Measurements from ENCODE around the gene SLC17A5.
"Not testable (repeated sequence)": the region's sequence is repeated elsewhere in the genome, so short reads cannot be mapped to it uniquely, and the experiment has no call there.

The SLC17A5 gene

GRCh38 chr6:73565767-73566485 lies 87.9 kb downstream of the SLC17A5 start:
- no peak for DNase-seq

GRCh38 chr6:73564578-73565345 lies 89.0 kb downstream of the SLC17A5 start:
- no peak for DNase-seq

- no peak for DNase-seq
Observed at GRCh38 chr6:73562558-73562957, 91.2 kb downstream of the SLC17A5 start.

- no peak for DNase-seq
Observed at GRCh38 chr6:73560853-73561407, 92.9 kb downstream of the SLC17A5 start.

GRCh38 chr6:73560182-73560732 lies 93.5 kb downstream of the SLC17A5 start:
- no peak for DNase-seq

GRCh38 chr6:73559399-73559794 lies 94.4 kb downstream of the SLC17A5 start:
- not testable (repeated sequence) for DNase-seq

- no peak for DNase-seq
Observed at GRCh38 chr6:73558624-73559398, 95.0 kb downstream of the SLC17A5 start.

- no peak for DNase-seq
Observed at GRCh38 chr6:73556836-73557235, 97.0 kb downstream of the SLC17A5 start.

GRCh38 chr6:73555380-73555949 lies 98.3 kb downstream of the SLC17A5 start:
- not testable (repeated sequence) for DNase-seq

- not testable (repeated sequence) for DNase-seq
Observed at GRCh38 chr6:73551115-73551514, 102.7 kb downstream of the SLC17A5 start.

- no peak for DNase-seq
Observed at GRCh38 chr6:73548458-73549446, 105.0 kb downstream of the SLC17A5 start.

GRCh38 chr6:73547036-73547435 lies 106.8 kb downstream of the SLC17A5 start:
- DNase-seq: no peak
